WTC11 (cell line): ENCODE measurements around the gene MAN1B1. TPM values are rescaled to one million over a fixed set of nuclear protein-coding genes. Genes with fewer than 3 reads are reported as not detected.

ENCODE experiments used
- ATAC-seq: fragments of 200-7000 bp; cut with Tn5 transposase; 2 replicates; pipeline ENCODE4 v1.10.0; 2021; ENCODE audit warnings: mild to moderate bottlenecking, moderate library complexity
- CTCF ChIA-PET: fragments of 300-600 bp; sonication (Branson Sonifier 250); formaldehyde crosslinking; loops from one replicate; lab custom pipeline; 2021; ENCODE audit warnings: antibody characterized with exemption; lab: Charles Lee
- POLR2A ChIA-PET: fragments of 350-600 bp; sonication (Branson Sonifier 250); formaldehyde crosslinking; loops from one replicate; lab custom pipeline; 2021; ENCODE audit warnings: antibody characterized with exemption; lab: Charles Lee
- DNase-seq: peaks from one replicate; pipeline ENCODE4 v3.0.0; 2021; ENCODE audit warnings: low spot score
- H3K27ac Mint-ChIP-seq: 2 replicates; pipeline ENCODE4 v1.8.0; 2021; ENCODE audit warnings: mixed read lengths
- H3K27me3 Mint-ChIP-seq: 2 replicates; pipeline ENCODE4 v1.8.0; 2021; ENCODE audit warnings: low read depth, mild to moderate bottlenecking, moderate library complexity, mixed read lengths
- H3K36me3 Mint-ChIP-seq: 2 replicates; pipeline ENCODE4 v1.8.0; 2021; ENCODE audit warnings: mixed read lengths
- H3K4me1 Mint-ChIP-seq: 2 replicates; pipeline ENCODE4 v1.8.0; 2022; ENCODE audit warnings: mixed read lengths
- H3K4me3 Mint-ChIP-seq: 2 replicates; pipeline ENCODE4 v1.8.0; 2021; ENCODE audit warnings: mild to moderate bottlenecking, moderate library complexity, mixed read lengths
- H3K9me3 Mint-ChIP-seq: 2 replicates; pipeline ENCODE4 v1.8.0; 2021; ENCODE audit warnings: mixed read lengths
- ATF1 ChIP-seq: sonication (generic); formaldehyde crosslinking; IDR thresholded peaks from 2 replicates; pipeline ENCODE4 v1.8.1; 2023; ENCODE audit warnings: mild to moderate bottlenecking, moderate library complexity, missing genetic modification reagents
- ATF3 ChIP-seq: sonication (generic); formaldehyde crosslinking; conservative IDR thresholded peaks from 2 replicates; pipeline ENCODE4 v1.8.1; 2022; ENCODE audit warnings: mild to moderate bottlenecking, missing genetic modification reagents
- E2F5 ChIP-seq: sonication (generic); formaldehyde crosslinking; IDR thresholded peaks from 2 replicates; pipeline ENCODE4 v1.8.1; 2022; ENCODE audit warnings: mild to moderate bottlenecking, moderate library complexity, missing genetic modification reagents
- ELF4 ChIP-seq: sonication (generic); formaldehyde crosslinking; IDR thresholded peaks from 2 replicates; pipeline ENCODE4 v1.8.1; 2022; ENCODE audit warnings: low read depth, mild to moderate bottlenecking, moderate library complexity, missing genetic modification reagents
- FOXP4 ChIP-seq: sonication (generic); formaldehyde crosslinking; IDR thresholded peaks from 2 replicates; pipeline ENCODE4 v1.8.0; 2022; ENCODE audit warnings: mild to moderate bottlenecking, missing genetic modification reagents
- GRHL2 ChIP-seq: fragments of 250-450 bp; sonication (Bioruptor Pico); IDR thresholded peaks from 2 replicates; pipeline ENCODE4 v1.8.0; 2022; ENCODE audit warnings: mild to moderate bottlenecking, moderate library complexity; ENCODE audit not compliant: insufficient replicate concordance, severe bottlenecking
- GTF2I ChIP-seq: fragments of 250-450 bp; sonication (Bioruptor Pico); conservative IDR thresholded peaks from 2 replicates; pipeline ENCODE4 v1.4.0; 2021; ENCODE audit warnings: mild to moderate bottlenecking
- HMGA2 ChIP-seq: fragments of 250-450 bp; sonication (Bioruptor Pico); IDR thresholded peaks from 2 replicates; pipeline ENCODE4 v1.4.0; 2021; ENCODE audit warnings: mild to moderate bottlenecking, moderate library complexity
- IRF1 ChIP-seq: sonication (generic); formaldehyde crosslinking; IDR thresholded peaks from 2 replicates; pipeline ENCODE4 v1.8.0; 2023; ENCODE audit warnings: missing genetic modification reagents
- JAZF1 ChIP-seq: fragments of 250-450 bp; sonication (Bioruptor Pico); IDR thresholded peaks from 2 replicates; pipeline ENCODE4 v1.9.0; 2021; ENCODE audit warnings: moderate library complexity, mild to moderate bottlenecking, inconsistent platforms
- NFATC4 ChIP-seq: fragments of 250-450 bp; sonication (Bioruptor Pico); IDR thresholded peaks from 2 replicates; pipeline ENCODE4 v1.9.0; 2021; ENCODE audit warnings: mild to moderate bottlenecking
- PRRX2 ChIP-seq: fragments of 250-450 bp; sonication (Bioruptor Pico); IDR thresholded peaks from 2 replicates; pipeline ENCODE4 v1.8.0; 2021; ENCODE audit warnings: mild to moderate bottlenecking
- SMAD3 ChIP-seq: sonication (generic); formaldehyde crosslinking; IDR thresholded peaks from 2 replicates; pipeline ENCODE4 v1.8.0; 2022; ENCODE audit warnings: missing genetic modification reagents, mild to moderate bottlenecking, borderline replicate concordance
- SOX15 ChIP-seq: fragments of 250-450 bp; sonication (Bioruptor Pico); IDR thresholded peaks from 2 replicates; pipeline ENCODE4 v1.9.0; 2021; ENCODE audit warnings: mild to moderate bottlenecking
- TEAD4 ChIP-seq: sonication (generic); formaldehyde crosslinking; IDR thresholded peaks from 2 replicates; pipeline ENCODE4 v1.8.0; 2022; ENCODE audit warnings: mild to moderate bottlenecking, missing genetic modification reagents
- ZBTB43 ChIP-seq: sonication (generic); formaldehyde crosslinking; IDR thresholded peaks from 2 replicates; pipeline ENCODE4 v1.8.1; 2023; ENCODE audit warnings: mild to moderate bottlenecking, missing genetic modification reagents
- ZNF232 ChIP-seq: sonication (generic); formaldehyde crosslinking; IDR thresholded peaks from 2 replicates; pipeline ENCODE4 v1.8.0; 2022; ENCODE audit warnings: mild to moderate bottlenecking, missing genetic modification reagents
- ZNF263 ChIP-seq: sonication (generic); formaldehyde crosslinking; IDR thresholded peaks from 2 replicates; pipeline ENCODE4 v1.8.1; 2022; ENCODE audit warnings: low read depth, mild to moderate bottlenecking, moderate library complexity, missing genetic modification reagents
- ZNF281 ChIP-seq: sonication (generic); formaldehyde crosslinking; IDR thresholded peaks from 2 replicates; pipeline ENCODE4 v1.8.0; 2023; ENCODE audit warnings: mild to moderate bottlenecking, missing genetic modification reagents
- ZNF423 ChIP-seq: fragments of 250-450 bp; sonication (Bioruptor Pico); IDR thresholded peaks from 2 replicates; pipeline ENCODE4 v2.1.2; 2022; ENCODE audit warnings: mild to moderate bottlenecking, moderate library complexity
- ZNF425 ChIP-seq: fragments of 250-450 bp; sonication (Bioruptor Pico); conservative IDR thresholded peaks from 2 replicates; pipeline ENCODE4 v1.9.0; 2021; ENCODE audit warnings: mild to moderate bottlenecking
- ZNF671 ChIP-seq: fragments of 250-450 bp; sonication (Bioruptor Pico); IDR thresholded peaks from 2 replicates; pipeline ENCODE4 v1.8.0; 2021; ENCODE audit warnings: mild to moderate bottlenecking
- ZSCAN18 ChIP-seq: fragments of 250-450 bp; sonication (Bioruptor Pico); IDR thresholded peaks from 2 replicates; pipeline ENCODE4 v2.1.2; 2022; ENCODE audit warnings: mild to moderate bottlenecking, moderate library complexity
- total RNA-seq: library from RNA; stranded (reverse); gene quantifications from 3 replicates; pipeline ENCODE4 v1.2.3, GENCODE V29; 2021

MAN1B1 gene
- total RNA-seq, 1 experiment from 2014 or later, result 57.1 TPM

GRCh38 chr9:137109250-137110146 lies 22.7 kb downstream of the MAN1B1 start (continued):
- no peak for TF ChIP-seq GRHL2 (CRISPR knock-in tag)
- TF ChIP-seq SOX15, result no peak
- TF ChIP-seq GTF2I, result no peak
- TF ChIP-seq ELF4 (CRISPR knock-in tag), result no peak
- TF ChIP-seq E2F5 (CRISPR knock-in tag), result no peak
- TF ChIP-seq HMGA2 (CRISPR knock-in tag), result no peak
- TF ChIP-seq ATF3 (CRISPR knock-in tag), result no peak
- no peak for TF ChIP-seq PRRX2
- TF ChIP-seq FOXP4, result no peak
- no peak for TF ChIP-seq ZSCAN18 (CRISPR knock-in tag)
- no peak for TF ChIP-seq ZNF671 (CRISPR knock-in tag)
- TF ChIP-seq, all 79 proteins: peak for 0

GRCh38 chr9:137110147-137110910 lies 23.5 kb downstream of the MAN1B1 start:
- no peak overlapping the region for H3K4me3 Mint-ChIP-seq
- peaks cover 14% of the 10 kb centered on the region for H3K27me3 Mint-ChIP-seq
- ChIA-PET POLR2A (interaction anchor here (0.5 kb wide), 1 partner anchor 91 kb away, joined by 3 read pairs; no protein-coding TSS in a partner anchor), CTCF (no interaction called here)
- no peaks in the 10 kb centered on the region for H3K9me3 Mint-ChIP-seq
- no peaks in the 10 kb centered on the region for H3K4me1 Mint-ChIP-seq
- no peak overlapping the region for H3K27ac Mint-ChIP-seq
- H3K36me3 Mint-ChIP-seq, result 0 out of 2 replicates have a peak, but pooled peaks cover 5% of the 10 kb centered on the region
- ATAC-seq (no peak), DNase-seq (no peak)
- no peak for TF ChIP-seq ZNF232
- no peak for TF ChIP-seq ZNF281 (CRISPR knock-in tag)
- no peak for TF ChIP-seq SMAD3 (CRISPR knock-in tag)
- no peak for TF ChIP-seq TEAD4
- TF ChIP-seq ZNF425 (CRISPR knock-in tag), result no peak
- no peak for TF ChIP-seq JAZF1 (CRISPR knock-in tag)
- no peak for TF ChIP-seq ZNF423 (CRISPR knock-in tag)
- no peak for TF ChIP-seq GRHL2 (CRISPR knock-in tag)
- no peak for TF ChIP-seq ZNF671 (CRISPR knock-in tag)
- TF ChIP-seq ELF4 (CRISPR knock-in tag), result no peak
- no peak for TF ChIP-seq ZBTB43 (CRISPR knock-in tag)
- TF ChIP-seq ATF1 (CRISPR knock-in tag), result no peak
- no peak for TF ChIP-seq ZNF263 (CRISPR knock-in tag)
- TF ChIP-seq NFATC4, result no peak
- no peak for TF ChIP-seq IRF1 (CRISPR knock-in tag)
